Measurements from ENCODE around the gene MMEL1.
A peak's percentile ranks its signal among the peaks of the same experiment; 100 is the strongest.

Gene MMEL1

GRCh38 chr1:2590233-2591141, 42.3 kb downstream of the MMEL1 start:
- no peak for DNase-seq (ENCODE audit: low read depth in 3 of 3)

- no peak for DNase-seq (ENCODE audit: low read depth in 3 of 3)
Observed at GRCh38 chr1:2589431-2590232, 43.2 kb downstream of the MMEL1 start.

GRCh38 chr1:2588661-2589430, 44.0 kb downstream of the MMEL1 start:
- no peak for DNase-seq (ENCODE audit: low read depth in 3 of 3)

GRCh38 chr1:2587860-2588571, 44.8 kb downstream of the MMEL1 start:
- no peak for DNase-seq (ENCODE audit: low read depth in 3 of 3)

GRCh38 chr1:2587071-2587859, 45.6 kb downstream of the MMEL1 start:
- DNase-seq (ENCODE audit: low read depth in 3 of 3), result no peak

- peak; percentile 97 to 98 (median 97) for DNase-seq (ENCODE audit: low read depth in 3 of 3)
Observed at GRCh38 chr1:2586154-2587070, 46.4 kb downstream of the MMEL1 start, which contains the start of gene PRXL2B. Gene PRXL2B, plus strand, starts transcription at chr1:2586777. Its CDS starts 109 bp downstream, at chr1:2586886.

GRCh38 chr1:2585318-2586092, 47.3 kb downstream of the MMEL1 start:
- DNase-seq (ENCODE audit: low read depth in 3 of 3), result peak; percentile 23 to 55 (median 42)

GRCh38 chr1:2584686-2585317, 48.0 kb downstream of the MMEL1 start:
- DNase-seq (ENCODE audit: low read depth in 3 of 3), result no peak

- DNase-seq (ENCODE audit: low read depth in 3 of 3), result no peak
Observed at GRCh38 chr1:2583871-2584351, 48.9 kb downstream of the MMEL1 start.

- peak in 2 of 3 donors; percentile 27 to 28 for DNase-seq (ENCODE audit: low read depth in 3 of 3)
Observed at GRCh38 chr1:2583331-2583791, 49.5 kb downstream of the MMEL1 start.

- DNase-seq (ENCODE audit: low read depth in 3 of 3), result no peak
Observed at GRCh38 chr1:2582391-2582790, 50.4 kb downstream of the MMEL1 start.

GRCh38 chr1:2580691-2581090, 52.1 kb downstream of the MMEL1 start:
- no peak for DNase-seq (ENCODE audit: low read depth in 3 of 3)

- no peak for DNase-seq (ENCODE audit: low read depth in 3 of 3)
Observed at GRCh38 chr1:2578758-2579118, 54.1 kb downstream of the MMEL1 start.

GRCh38 chr1:2577565-2578075, 55.2 kb downstream of the MMEL1 start:
- peak in 2 of 3 donors; percentile 38 to 44 for DNase-seq (ENCODE audit: low read depth in 3 of 3)

GRCh38 chr1:2575801-2576663, 56.8 kb downstream of the MMEL1 start:
- DNase-seq (ENCODE audit: low read depth in 3 of 3), result no peak

- no peak for DNase-seq (ENCODE audit: low read depth in 3 of 3)
Observed at GRCh38 chr1:2574350-2574749, 58.5 kb downstream of the MMEL1 start.

Measured in stimulated activated CD4-positive, alpha-beta T cell treated with anti-CD3 and anti-CD28 coated beads, TNF-alpha, amount 100 ng/mL, for 48 hours (primary cell).